ENCODE results near the gene CHCHD6. TPM values are rescaled to one million over a fixed set of nuclear protein-coding genes. Genes with fewer than 3 reads are reported as not detected.

CHCHD6 gene
- total RNA-seq, 2 donors from 2014 or later, result 8.4 to 10.9 TPM

DNA sequence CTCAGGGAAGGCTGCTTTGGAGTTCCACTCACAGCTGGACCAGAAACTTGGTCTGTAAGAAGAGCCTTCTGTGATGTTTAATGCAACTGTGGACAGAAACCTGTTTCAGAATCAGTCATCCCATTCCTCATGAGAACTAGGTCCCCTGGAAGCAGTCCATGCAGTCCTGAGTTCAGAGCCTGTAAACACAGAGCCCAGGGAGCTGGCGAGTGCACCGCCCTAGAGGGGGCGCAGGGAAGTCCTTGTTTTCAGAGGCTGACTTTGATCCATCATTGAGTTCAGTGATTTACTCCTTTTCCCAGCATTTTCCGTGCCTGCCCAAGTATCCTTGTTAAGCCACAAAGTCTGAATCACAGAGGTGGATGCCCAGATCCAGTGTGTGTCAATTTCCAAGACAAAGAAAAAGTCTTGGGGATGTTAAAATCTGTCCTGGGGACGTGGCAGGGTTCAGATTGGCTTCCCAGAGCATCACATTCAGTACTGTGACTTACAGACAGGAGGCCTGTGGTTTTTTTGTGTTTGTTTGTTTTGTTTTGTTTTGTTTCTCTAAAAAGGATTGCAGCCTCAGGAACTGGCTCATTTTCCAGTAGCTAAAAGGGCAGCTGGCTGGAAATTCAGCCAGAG is 39.3 kb upstream of the CHCHD6 start:
- Histone ChIP-seq H3K4me3 (no peak overlapping the region), H3K9me3 (no peaks in the 10 kb centered on the region), H3K4me1 (no peaks in the 10 kb centered on the region), H3K36me3 (no peaks in the 10 kb centered on the region), H3K27ac (no peak overlapping the region), H3K27me3 (no peaks in the 10 kb centered on the region)
- no peak for DNase-seq (ENCODE audit: low spot score)
- no peak for TF ChIP-seq CTCF (IDR thresholded peaks at IDR 0.05)

DNA sequence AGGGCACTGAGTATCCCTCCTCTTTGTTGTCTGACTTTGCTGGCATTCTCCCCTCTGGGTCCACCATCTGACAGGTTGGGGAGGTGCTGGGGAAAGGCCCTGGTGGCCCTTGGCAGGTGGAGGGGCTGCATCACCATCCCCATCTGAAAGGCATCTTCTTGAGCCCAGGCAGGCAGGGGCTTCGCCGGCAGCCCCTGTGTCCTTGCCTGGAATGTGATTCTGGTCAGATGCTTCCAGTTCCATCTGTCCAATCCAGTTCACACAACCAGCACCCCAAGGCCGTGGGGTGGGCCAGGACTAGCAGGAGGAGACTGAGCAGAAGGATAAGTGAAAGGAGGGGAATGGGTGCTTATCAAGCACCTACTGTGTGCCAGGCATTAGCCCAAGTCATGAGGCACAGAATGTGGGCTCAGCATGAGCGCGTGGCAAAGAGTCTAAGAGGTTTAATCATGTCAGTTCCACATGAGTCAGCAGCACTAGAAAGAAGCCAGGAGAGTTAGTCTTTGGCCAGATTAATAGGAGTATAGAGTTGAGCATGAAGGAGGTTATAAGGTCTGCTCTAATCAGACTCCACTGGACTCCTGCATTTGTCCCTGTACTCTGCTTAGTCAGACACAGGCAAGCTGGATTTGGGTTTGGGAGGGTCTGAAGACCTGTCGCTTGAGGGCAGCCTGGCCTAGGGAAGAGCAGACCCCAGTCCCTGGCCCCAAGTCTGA is 38.7 kb upstream of the CHCHD6 start:
- Histone ChIP-seq H3K36me3 (no peaks in the 10 kb centered on the region), H3K27ac (no peak overlapping the region), H3K9me3 (no peaks in the 10 kb centered on the region), H3K4me1 (no peaks in the 10 kb centered on the region), H3K27me3 (no peaks in the 10 kb centered on the region), H3K4me3 (no peak overlapping the region)
- no peak for DNase-seq (ENCODE audit: low spot score)
- TF ChIP-seq CTCF (IDR thresholded peaks at IDR 0.05), result no peak

DNA sequence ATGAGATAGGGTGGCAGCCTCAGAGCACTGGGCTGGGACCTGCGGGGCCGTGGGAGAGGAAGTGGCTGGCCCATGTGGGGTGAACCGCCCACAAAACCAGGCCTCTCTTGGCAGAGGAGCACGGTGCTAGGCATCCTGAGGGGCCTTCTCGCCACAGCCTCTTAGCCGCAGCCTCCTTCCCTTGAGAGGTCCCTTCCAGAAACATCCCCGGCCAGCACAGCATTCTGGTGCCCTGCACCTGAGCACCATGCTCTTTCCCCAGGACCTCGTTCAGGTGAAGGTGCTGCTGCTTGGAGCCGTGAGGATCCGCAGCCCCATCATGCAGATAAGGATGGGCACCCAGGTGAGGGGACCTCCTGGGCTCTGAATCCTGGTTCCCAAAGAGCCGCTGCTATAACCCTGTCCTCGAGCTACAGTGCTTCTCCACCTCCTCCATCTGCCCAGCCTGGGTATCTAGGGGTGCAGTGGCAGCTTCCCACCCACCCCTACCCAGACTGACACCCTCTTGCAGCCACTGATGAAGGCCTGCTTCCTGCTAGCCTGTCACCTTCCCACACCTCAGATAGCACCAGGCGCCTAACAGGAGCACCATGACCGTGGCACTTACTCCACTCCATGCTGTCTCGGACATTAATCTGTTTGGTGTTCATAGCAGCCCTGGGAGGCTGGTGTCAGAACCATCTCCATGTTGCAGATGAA is 37.9 kb upstream of the CHCHD6 start:
- no peak for TF ChIP-seq CTCF (IDR thresholded peaks at IDR 0.05)
- no peak for DNase-seq (ENCODE audit: low spot score)
- Histone ChIP-seq H3K4me1 (no peaks in the 10 kb centered on the region), H3K9me3 (no peaks in the 10 kb centered on the region), H3K36me3 (no peaks in the 10 kb centered on the region), H3K4me3 (no peak overlapping the region), H3K27me3 (no peaks in the 10 kb centered on the region), H3K27ac (no peak overlapping the region)

- Histone ChIP-seq H3K36me3 (no peaks in the 10 kb centered on the region), H3K4me3 (no peak overlapping the region), H3K9me3 (no peaks in the 10 kb centered on the region), H3K27ac (no peak overlapping the region), H3K4me1 (no peaks in the 10 kb centered on the region), H3K27me3 (no peaks in the 10 kb centered on the region)
- no peak for TF ChIP-seq CTCF (IDR thresholded peaks at IDR 0.05)
- DNase-seq (ENCODE audit: low spot score), result no peak
Measured at GRCh38 chr3:126666658-126667528, 37.1 kb upstream of the CHCHD6 start.

DNA sequence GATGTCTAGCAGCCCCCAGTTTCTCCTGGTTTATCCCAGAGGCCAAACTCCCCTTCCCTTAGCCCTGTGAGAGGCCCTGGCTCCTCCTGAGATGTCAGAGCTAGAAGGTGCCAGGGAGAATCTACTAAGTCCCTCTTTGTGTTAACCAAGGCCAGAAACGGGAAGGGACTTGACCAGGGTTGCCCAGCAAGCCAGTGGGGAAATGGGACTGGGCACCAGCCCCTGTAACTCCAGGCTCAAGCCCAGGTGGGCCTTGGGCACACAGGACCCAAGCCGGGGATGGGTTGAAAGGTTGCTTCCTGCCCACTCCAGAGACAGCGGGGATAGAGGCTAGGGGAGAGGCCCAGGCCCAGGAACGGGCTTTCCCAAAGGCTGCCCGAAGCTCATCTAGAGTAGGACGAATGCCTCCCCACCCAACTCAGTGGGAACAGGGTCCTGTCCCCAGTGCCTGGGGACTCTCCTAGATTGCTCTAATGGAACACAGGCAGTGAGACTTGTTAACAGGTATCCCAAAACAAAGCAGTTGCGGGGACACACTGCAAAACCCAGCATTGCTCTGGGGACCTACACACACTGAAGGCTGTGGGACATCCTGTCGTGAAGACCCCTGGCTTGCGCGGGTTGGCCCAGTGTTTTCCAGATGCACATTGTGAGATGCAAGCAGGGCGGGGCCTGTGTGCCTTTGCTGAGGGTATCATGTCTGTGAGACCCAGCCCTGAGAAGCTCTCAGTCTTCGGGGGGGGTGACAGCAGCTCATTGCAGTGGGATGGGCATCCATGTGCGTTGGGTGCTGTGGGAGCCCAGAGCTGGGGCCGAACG is 36.2 kb upstream of the CHCHD6 start:
- Histone ChIP-seq H3K27me3 (no peaks in the 10 kb centered on the region), H3K4me1 (no peaks in the 10 kb centered on the region), H3K9me3 (no peaks in the 10 kb centered on the region), H3K27ac (no peak overlapping the region), H3K4me3 (no peak overlapping the region), H3K36me3 (no peaks in the 10 kb centered on the region)
- no peak for DNase-seq (ENCODE audit: low spot score)
- TF ChIP-seq CTCF (IDR thresholded peaks at IDR 0.05), result no peak

All from right atrium auricular region (tissue), 2 donors.